CD4-positive, alpha-beta T cell treated with Interferon gamma for 1 hour (primary cell): ENCODE measurements around the gene WDR90.
"Not testable (repeated sequence)": the region's sequence is repeated elsewhere in the genome, so short reads cannot be mapped to it uniquely, and the experiment has no call there.

Source experiments
- DNase-seq: peaks from one replicate; pipeline ENCODE4 v3.0.0-alpha.2; 2020

Gene WDR90

DNA sequence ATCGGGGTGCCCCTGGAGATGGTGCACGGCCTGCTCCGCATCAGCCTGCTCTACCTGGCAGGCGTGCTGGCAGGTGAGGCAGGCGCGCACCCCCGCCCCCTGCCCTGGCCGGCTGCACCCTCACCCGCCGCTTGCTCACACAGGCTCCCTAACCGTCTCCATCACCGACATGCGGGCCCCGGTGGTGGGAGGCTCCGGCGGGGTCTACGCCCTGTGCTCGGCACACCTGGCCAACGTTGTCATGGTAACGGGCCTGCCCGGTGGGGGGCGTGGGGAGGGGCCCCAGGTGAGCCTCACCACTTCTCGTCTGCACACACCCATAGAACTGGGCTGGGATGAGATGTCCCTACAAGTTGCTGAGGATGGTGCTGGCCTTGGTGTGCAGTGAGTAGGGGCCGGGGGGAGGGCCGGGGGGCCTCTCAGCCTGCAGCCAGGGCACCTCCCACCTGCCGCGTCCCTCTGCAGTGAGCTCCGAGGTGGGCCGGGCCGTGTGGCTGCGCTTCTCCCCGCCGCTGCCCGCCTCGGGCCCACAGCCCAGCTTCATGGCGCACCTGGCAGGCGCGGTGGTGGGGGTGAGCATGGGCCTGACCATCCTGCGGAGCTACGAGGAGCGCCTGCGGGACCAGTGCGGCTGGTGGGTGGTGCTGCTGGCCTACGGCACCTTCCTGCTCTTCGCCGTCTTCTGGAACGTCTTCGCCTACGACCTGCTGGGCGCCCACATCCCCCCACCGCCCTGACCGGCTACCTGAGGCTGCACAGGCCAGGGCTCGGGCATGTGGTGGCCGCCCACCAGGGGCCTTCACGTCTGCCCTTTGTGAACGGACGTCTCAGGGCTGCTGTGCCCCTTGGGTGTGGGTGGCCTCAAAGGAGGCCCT, 28.4 kb downstream of the WDR90 start:
- no peak for DNase-seq

- no peak for DNase-seq
These were observed 29.2 kb downstream of the WDR90 start for GRCh38 chr16:678209-678857.

DNA sequence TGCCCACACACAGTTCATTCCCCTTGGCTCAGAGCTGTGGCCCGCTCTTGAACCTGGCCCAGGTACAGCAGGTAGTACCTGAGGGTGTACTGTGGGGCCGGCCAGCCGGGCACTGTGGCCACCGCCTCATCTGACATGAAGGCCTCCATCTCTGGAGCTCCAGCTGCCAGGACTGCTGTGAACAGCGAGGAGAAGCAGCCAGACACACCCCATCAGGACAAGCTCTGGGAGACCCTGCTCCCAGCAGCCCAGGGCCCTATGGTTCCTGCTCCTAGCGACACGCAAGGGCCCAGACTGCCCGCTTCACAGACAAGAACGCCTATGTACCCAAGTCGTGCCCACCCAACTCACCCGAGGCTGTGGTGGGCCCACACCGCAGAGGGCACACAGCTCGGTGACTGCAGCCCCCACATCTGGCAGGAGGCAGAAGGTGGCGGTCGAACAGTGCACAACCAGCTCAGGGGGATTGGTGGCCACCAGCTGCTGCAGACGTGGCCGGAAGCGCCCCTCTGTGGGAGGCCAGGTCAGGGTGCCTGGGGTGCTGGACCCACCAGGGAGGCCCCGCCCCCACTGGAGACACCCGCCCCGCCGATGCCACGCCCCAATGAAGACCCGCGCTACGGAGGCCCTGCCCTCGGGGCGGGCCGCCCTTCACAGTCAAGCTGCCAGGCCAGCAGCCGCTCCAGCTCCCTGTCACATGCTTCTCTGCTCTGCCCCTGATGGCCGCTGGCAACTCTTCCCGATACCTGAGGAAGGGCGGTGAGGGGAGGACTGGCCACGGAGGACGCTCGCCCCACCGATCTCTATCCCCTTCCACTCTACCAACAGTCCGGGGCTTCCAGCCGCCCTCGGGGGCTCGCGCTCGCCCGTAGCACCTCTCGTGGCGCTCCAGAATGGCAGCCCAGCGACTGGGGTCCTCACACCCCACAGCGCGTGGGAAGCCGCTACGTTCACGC, 30.0 kb downstream of the WDR90 start:
- peak; percentile 56 for DNase-seq

DNA sequence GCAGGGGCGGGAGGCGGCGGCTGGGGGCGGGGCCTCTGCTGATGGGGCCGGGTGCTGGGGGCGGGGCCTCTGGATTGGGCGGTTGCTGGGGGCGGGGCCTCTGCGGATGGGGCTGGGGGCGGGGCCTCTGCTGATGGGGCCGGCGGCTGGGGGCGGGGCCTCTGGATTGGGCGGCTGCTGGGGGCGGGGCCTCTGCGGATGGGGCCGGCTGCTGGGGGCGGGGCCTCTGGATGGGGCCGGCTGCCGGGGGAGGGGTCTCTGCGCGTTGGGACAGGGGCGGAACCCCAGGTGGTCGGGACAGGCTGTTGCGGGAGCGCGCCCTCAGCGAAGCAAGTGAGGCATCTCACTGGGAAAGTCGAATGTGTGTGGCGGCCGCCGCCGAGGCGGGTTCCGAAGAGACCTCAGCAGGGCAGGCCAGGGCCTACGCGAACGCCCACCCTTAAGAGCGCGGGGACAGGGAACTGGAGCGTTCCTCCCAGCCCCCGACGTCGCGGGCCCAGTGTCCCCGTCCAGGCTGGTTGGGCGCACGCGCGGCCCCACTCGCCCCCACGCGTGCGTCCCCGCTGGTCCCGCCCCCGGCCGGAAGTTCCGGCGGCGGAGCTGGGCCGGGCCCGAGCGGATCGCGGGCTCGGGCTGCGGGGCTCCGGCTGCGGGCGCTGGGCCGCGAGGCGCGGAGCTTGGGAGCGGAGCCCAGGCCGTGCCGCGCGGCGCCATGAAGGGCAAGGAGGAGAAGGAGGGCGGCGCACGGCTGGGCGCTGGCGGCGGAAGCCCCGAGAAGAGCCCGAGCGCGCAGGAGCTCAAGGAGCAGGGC, 30.9 kb downstream of the WDR90 start, which contains the start of gene STUB1:
Gene STUB1 (plus strand): TSS at position 597 of the 811 bp plus-strand sequence. CDS start 116 bp downstream, at position 713.
- DNase-seq: peak; percentile 83

GRCh38 chr16:680625-680945, 31.4 kb downstream of the WDR90 start:
- DNase-seq: no peak

GRCh38 chr16:680967-681745, 32.0 kb downstream of the WDR90 start:
- DNase-seq: no peak

DNA sequence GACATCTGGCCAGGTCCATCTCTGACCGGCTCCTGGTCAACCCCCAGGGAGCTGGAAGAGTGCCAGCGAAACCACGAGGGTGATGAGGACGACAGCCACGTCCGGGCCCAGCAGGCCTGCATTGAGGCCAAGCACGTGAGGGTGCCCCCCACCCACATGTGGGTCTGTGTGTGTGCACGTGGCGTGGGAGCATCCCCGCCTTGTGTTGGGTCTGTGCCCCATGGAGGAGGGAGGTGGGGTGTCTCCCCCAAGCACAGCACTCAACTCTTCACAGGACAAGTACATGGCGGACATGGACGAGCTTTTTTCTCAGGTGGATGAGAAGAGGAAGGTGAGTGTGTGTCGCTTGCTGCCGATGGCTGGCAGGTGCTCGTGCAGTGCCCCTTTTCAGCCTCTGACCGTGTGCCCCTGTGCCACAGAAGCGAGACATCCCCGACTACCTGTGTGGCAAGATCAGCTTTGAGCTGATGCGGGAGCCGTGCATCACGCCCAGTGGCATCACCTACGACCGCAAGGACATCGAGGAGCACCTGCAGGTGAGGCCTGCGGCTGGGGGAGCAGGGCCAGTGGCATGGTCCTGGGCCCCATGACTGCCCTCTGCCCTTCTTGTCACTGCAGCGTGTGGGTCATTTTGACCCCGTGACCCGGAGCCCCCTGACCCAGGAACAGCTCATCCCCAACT, 32.7 kb downstream of the WDR90 start:
- DNase-seq: no peak

DNA sequence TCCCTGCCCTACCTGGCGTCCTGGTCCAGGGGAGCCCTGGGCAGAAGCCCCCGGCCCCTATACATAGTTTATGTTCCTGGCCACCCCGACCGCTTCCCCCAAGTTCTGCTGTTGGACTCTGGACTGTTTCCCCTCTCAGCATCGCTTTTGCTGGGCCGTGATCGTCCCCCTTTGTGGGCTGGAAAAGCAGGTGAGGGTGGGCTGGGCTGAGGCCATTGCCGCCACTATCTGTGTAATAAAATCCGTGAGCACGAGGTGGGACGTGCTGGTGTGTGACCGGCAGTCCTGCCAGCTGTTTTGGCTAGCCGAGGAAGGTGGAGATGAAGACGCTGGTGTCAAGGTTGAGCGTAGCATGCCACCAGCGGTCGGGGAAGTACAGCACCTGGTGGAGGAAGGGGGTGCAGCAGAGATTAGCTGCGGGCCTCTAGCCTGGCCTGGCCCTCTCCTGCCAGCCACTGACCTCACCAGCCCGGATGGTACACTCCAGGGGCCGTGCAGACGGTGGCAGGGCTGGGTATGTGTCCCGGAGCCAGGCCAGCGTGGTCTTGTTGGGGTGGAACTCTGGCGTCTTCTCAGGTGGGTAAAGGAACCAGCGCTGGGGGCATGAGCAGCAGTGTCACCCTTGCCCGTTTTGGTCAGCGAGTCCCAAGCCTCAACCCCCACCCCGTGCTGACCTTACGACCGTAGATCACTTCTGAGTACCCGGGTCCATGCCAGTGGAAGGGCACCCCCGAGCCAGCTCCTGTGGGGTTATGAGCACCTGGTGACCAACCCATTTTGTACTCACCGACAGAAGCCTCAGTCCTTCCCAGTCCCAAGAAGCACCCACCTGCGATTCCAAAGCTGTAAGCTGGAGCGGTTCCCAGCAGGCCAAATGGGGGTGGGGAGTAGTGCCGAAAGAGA, 33.6 kb downstream of the WDR90 start:
- DNase-seq: no peak

DNA sequence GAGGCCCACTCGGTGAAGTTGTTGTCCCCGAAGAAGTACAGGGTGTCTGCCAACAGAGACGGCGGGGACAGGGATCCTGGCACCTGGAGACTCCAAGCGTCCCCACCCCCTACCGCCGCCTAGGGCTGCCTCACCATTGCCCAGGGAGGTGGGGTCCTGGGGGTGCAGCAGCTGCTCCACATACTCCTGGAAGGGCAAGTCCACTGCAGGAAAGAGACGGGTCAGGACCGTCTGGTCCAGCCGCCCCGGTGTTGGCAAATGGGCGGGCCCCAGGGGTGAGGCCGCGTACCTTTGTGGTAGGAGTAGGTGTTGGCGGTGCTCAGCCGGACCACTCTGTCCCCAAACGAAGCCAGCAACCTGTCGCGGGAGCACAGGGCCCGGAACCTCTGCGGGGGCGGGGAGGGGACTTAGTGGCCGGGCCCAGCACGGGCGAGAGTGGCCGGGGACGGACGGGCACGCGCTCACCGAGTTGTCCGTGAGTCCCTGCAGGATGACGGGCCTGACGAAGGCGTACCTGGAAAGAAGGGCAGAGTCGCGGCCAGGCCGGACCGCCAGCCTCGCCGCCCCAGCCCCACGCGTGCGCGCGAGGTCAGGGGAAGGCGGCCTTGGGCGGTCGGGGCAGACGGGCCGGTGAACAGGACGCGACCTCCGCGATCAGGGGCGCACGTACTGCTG, 34.4 kb downstream of the WDR90 start:
- DNase-seq: no peak

- DNase-seq: peak; percentile 98
These were observed 35.1 kb downstream of the WDR90 start, which contains the start of gene JMJD8 for GRCh38 chr16:684071-684794. Gene JMJD8 (minus strand): TSS chr16:684334. CDS start chr16:684319, 15 bp downstream.

DNA sequence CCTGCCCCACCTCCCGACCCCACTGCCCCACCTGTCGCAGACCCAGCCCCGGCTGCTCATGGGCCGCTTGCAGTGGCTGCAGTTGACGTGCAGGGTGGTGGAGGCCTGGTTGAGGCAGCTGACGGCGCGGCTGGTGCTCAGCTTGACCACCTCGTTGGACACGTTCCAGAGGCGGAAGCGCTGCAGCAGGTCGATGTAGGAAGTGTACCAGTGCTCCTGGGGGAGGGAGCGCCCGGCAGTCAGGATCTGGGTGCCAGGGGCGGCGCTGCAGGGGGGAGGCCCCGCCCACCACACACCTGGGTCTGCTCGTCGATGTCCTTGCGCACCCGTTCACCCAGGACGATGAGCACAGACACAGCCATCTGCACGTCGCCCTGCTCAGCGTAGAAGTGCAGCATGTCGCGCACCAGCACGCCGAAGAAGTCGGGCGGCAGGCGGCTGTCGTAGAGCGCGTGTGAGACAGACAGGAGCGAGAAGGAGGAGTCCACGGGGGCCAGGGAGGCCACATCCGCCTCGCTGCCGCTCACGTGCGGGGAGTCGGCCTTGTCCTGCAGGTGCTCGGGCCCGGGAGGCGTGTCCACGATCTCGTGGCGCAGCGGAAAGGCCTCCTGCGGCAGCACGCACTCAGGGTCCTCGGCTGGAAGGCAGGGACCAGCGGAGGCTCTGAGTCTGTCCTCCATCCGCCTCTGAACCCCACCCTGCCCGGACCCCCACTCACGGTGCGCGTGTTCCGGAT, 36.0 kb downstream of the WDR90 start:
- DNase-seq: no peak

- no peak for DNase-seq
These were observed 36.8 kb downstream of the WDR90 start for GRCh38 chr16:685967-686366.

GRCh38 chr16:686459-687260, 37.5 kb downstream of the WDR90 start:
- no peak for DNase-seq

DNA sequence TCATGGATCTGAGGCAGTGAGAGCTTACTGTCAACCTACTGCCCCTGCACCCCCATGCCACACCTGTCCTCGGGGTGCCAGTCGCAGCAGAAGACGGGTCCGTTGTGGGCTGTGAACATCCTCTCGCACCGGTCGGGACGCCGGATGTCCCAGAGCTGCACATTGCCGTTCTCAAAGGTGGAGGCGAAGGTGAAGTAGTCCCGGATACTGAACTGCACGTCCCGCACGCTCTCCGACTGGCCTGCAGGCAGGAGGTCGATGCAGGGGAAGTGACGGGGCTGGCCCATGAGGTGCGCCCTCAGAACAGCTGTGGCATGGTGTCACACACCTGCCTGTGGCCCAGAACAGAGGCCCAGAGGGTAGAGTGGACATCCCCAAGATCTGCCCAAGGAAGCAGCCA, 38.3 kb downstream of the WDR90 start:
- DNase-seq: no peak

GRCh38 chr16:689175-689897, 40.2 kb downstream of the WDR90 start:
- DNase-seq: no peak

GRCh38 chr16:691242-691641, 42.1 kb downstream of the WDR90 start:
- DNase-seq: not testable (repeated sequence)
